Activated CD4-positive, alpha-beta memory T cell treated with anti-CD3 and anti-CD28 coated beads for 36 hours (primary cell): ENCODE results near the gene CDK2. TPM values are rescaled to one million over a fixed set of nuclear protein-coding genes. Genes with fewer than 3 reads are reported as not detected.
A peak's percentile ranks its signal among the peaks of the same experiment; 100 is the strongest.
"Not testable (repeated sequence)": the region's sequence is repeated elsewhere in the genome, so short reads cannot be mapped to it uniquely, and the experiment has no call there.

Experiments used
- CTCF ChIA-PET: fragments of 350-600 bp; sonication (Branson Sonifier 250); formaldehyde crosslinking; loops from one replicate; lab custom pipeline; 2021; ENCODE audit warnings: antibody characterized with exemption, inconsistent platforms; lab: Charles Lee
- POLR2A ChIA-PET: fragments of 350-600 bp; sonication (Branson Sonifier 250); formaldehyde crosslinking; loops from one replicate; lab custom pipeline; 2021; ENCODE audit warnings: antibody characterized with exemption; lab: Charles Lee
- DNase-seq: peaks from one replicate; pipeline ENCODE4 v3.0.0-alpha.2; 2020
- H3K27ac Mint-ChIP-seq: one replicate; pipeline ENCODE4 v1.8.0; 2021; ENCODE audit warnings: mixed read lengths
- H3K27me3 Mint-ChIP-seq: one replicate; pipeline ENCODE4 v1.8.0; 2021; ENCODE audit warnings: mixed read lengths
- H3K36me3 Mint-ChIP-seq: one replicate; pipeline ENCODE4 v1.8.0; 2021; ENCODE audit warnings: mixed read lengths
- H3K4me1 Mint-ChIP-seq: one replicate; pipeline ENCODE4 v1.8.0; 2021; ENCODE audit warnings: low read depth, mixed read lengths
- H3K4me3 Mint-ChIP-seq: one replicate; pipeline ENCODE4 v1.8.0; 2021; ENCODE audit warnings: mild to moderate bottlenecking, mixed read lengths
- H3K9me3 Mint-ChIP-seq: one replicate; pipeline ENCODE4 v1.8.0; 2021; ENCODE audit warnings: mixed read lengths
- intact Hi-C: fragments of 100-400 bp; cut with micrococcal nuclease; formaldehyde crosslinking; loops from one replicate; pipeline ENCODE4 v1.15.1; 2023
- total RNA-seq, 2 experiments: library from RNA; stranded (reverse); gene quantifications; one replicate each; pipeline ENCODE4 v1.2.3, GENCODE V29; 2021

Gene CDK2
- total RNA-seq, 2 experiments from 2014 or later, result 121 to 127 TPM

GRCh38 chr12:55981882-55982281, 15.3 kb downstream of the CDK2 start:
- H3K36me3 Mint-ChIP-seq, intact Hi-C loops, POLR2A ChIA-PET: not testable (repeated sequence)

GRCh38 chr12:55982319-55982936, 15.8 kb downstream of the CDK2 start:
- Mint-ChIP-seq H3K4me3 (no peak overlapping the region), H3K27ac (no peak overlapping the region), H3K4me1 (peaks cover 13% of the 10 kb centered on the region), H3K27me3 (no peaks in the 10 kb centered on the region), H3K36me3 (peaks cover 8% of the 10 kb centered on the region), H3K9me3 (no peaks in the 10 kb centered on the region)
- no peak for DNase-seq
- CTCF ChIA-PET, result interaction anchor here (0.6 to 4.6 kb wide), 6 partner anchors 12 to 244 kb away, joined by 3 to 36 read pairs (median 3); partner anchors contain the start of gene SUOX
- intact Hi-C loops, result no loop called here
- POLR2A ChIA-PET, result interaction anchor here (1.3 kb wide), 2 partner anchors 8 to 15 kb away, joined by 3 to 7 read pairs; partner anchors contain the start of gene RAB5B

More at GRCh38 chr12:55981882-55982281, 15.3 kb downstream of the CDK2 start:
- H3K9me3 Mint-ChIP-seq, H3K27me3 Mint-ChIP-seq, DNase-seq, H3K27ac Mint-ChIP-seq, H3K4me3 Mint-ChIP-seq: not testable (repeated sequence)
- CTCF ChIA-PET, result interaction anchor here (1.1 to 4.6 kb wide), 2 partner anchors 13 to 15 kb away, joined by 3 to 36 read pairs; partner anchors contain the start of gene SUOX
- H3K4me1 Mint-ChIP-seq, result peaks cover 18% of the 10 kb centered on the region

GRCh38 chr12:55983232-55983842, 16.7 kb downstream of the CDK2 start:
- Mint-ChIP-seq H3K4me3 (no peak overlapping the region), H3K27me3 (no peaks in the 10 kb centered on the region), H3K27ac (no peak overlapping the region), H3K4me1 (peaks cover 9% of the 10 kb centered on the region), H3K36me3 (peaks cover 8% of the 10 kb centered on the region), H3K9me3 (no peaks in the 10 kb centered on the region)
- intact Hi-C loops, result no loop called here
- ChIA-PET CTCF (interaction anchor here (0.6 to 4.6 kb wide), 5 partner anchors 11 to 245 kb away, joined by 3 to 36 read pairs (median 3); no protein-coding TSS in a partner anchor), POLR2A (interaction anchor here (0.6 to 1.3 kb wide), 3 partner anchors 9 to 16 kb away, joined by 3 to 7 read pairs (median 3); partner anchors contain the start of gene RAB5B)
- DNase-seq, result no peak

- Mint-ChIP-seq H3K4me3 (no peak overlapping the region), H3K27ac (no peak overlapping the region), H3K36me3 (peaks cover 12% of the 10 kb centered on the region), H3K9me3 (no peaks in the 10 kb centered on the region), H3K27me3 (no peaks in the 10 kb centered on the region), H3K4me1 (peaks cover 3% of the 10 kb centered on the region)
- intact Hi-C loops, result no loop called here
- CTCF ChIA-PET, result interaction anchor here (0.5 to 4.6 kb wide), 5 partner anchors 8 to 62 kb away, joined by 3 to 36 read pairs (median 3); no protein-coding TSS in a partner anchor
- POLR2A ChIA-PET, result no interaction called here
- no peak for DNase-seq
Measured at GRCh38 chr12:55984861-55985260, 18.2 kb downstream of the CDK2 start.

- no peak for DNase-seq
- H3K9me3 Mint-ChIP-seq, result no peaks in the 10 kb centered on the region
- CTCF ChIA-PET, result interaction anchor here (0.5 to 4.6 kb wide), 5 partner anchors 8 to 62 kb away, joined by 3 to 36 read pairs (median 3); no protein-coding TSS in a partner anchor
- H3K4me3 Mint-ChIP-seq, result no peak overlapping the region
- POLR2A ChIA-PET, result no interaction called here
- H3K27me3 Mint-ChIP-seq, result no peaks in the 10 kb centered on the region
- peaks cover 15% of the 10 kb centered on the region for H3K36me3 Mint-ChIP-seq
- intact Hi-C loops, result no loop called here
- no peak overlapping the region for H3K27ac Mint-ChIP-seq
- H3K4me1 Mint-ChIP-seq, result peaks cover 3% of the 10 kb centered on the region
Measured at GRCh38 chr12:55985341-55985740, 18.7 kb downstream of the CDK2 start.

GRCh38 chr12:55985976-55986375, 19.3 kb downstream of the CDK2 start:
- H3K4me1 Mint-ChIP-seq, H3K9me3 Mint-ChIP-seq, intact Hi-C loops, DNase-seq, H3K4me3 Mint-ChIP-seq, H3K27me3 Mint-ChIP-seq, H3K27ac Mint-ChIP-seq, POLR2A ChIA-PET: not testable (repeated sequence)
- H3K36me3 Mint-ChIP-seq, result peaks cover 21% of the 10 kb centered on the region
- CTCF ChIA-PET, result interaction anchor here (0.9 kb wide), 1 partner anchor 44 kb away, joined by 3 read pairs; no protein-coding TSS in a partner anchor

- Mint-ChIP-seq H3K36me3 (peaks cover 36% of the 10 kb centered on the region), H3K4me1 (peaks cover 2% of the 10 kb centered on the region), H3K27me3 (no peaks in the 10 kb centered on the region), H3K27ac (no peak overlapping the region), H3K4me3 (no peak overlapping the region), H3K9me3 (no peaks in the 10 kb centered on the region)
- no peak for DNase-seq
- POLR2A ChIA-PET, result interaction anchor here (0.6 kb wide), 1 partner anchor 23 kb away, joined by 3 read pairs; no protein-coding TSS in a partner anchor
- intact Hi-C loops, result no loop called here
- CTCF ChIA-PET, result interaction anchor here (2.3 kb wide), 1 partner anchor 39 kb away, joined by 13 read pairs; no protein-coding TSS in a partner anchor
Measured at GRCh38 chr12:55991110-55991509, 24.5 kb downstream of the CDK2 start.

GRCh38 chr12:55993230-55993853, 26.7 kb downstream of the CDK2 start:
- Mint-ChIP-seq H3K36me3 (peaks cover 32% of the 10 kb centered on the region), H3K27ac (no peak overlapping the region), H3K9me3 (no peaks in the 10 kb centered on the region), H3K4me1 (peaks cover 13% of the 10 kb centered on the region), H3K4me3 (no peak overlapping the region), H3K27me3 (peaks cover 5% of the 10 kb centered on the region)
- POLR2A ChIA-PET, result no interaction called here
- no peak for DNase-seq
- CTCF ChIA-PET, result interaction anchor here (1.4 to 6.0 kb wide), 4 partner anchors 10 to 255 kb away, joined by 4 to 102 read pairs (median 28); partner anchors contain the start of gene RAB5B
- intact Hi-C loops, result no loop called here

GRCh38 chr12:55995366-55995765, 28.7 kb downstream of the CDK2 start:
- intact Hi-C loops, result loop anchor here (5.0 kb wide), 1 partner anchor 107 kb away; the partner anchor contains the start of gene PA2G4
- Mint-ChIP-seq H3K36me3 (peaks cover 22% of the 10 kb centered on the region), H3K27ac (no peak overlapping the region), H3K4me1 (peaks cover 19% of the 10 kb centered on the region), H3K27me3 (peaks cover 5% of the 10 kb centered on the region), H3K4me3 (no peak overlapping the region), H3K9me3 (no peaks in the 10 kb centered on the region)
- CTCF ChIA-PET, result interaction anchor here (0.6 to 6.0 kb wide), 35 partner anchors 8 to 257 kb away, joined by 3 to 102 read pairs (median 5); partner anchors contain the start of genes IKZF4, PA2G4, RAB5B and SMARCC2
- no peak for DNase-seq
- POLR2A ChIA-PET, result interaction anchor here (0.9 to 1.3 kb wide), 2 partner anchors 12 to 27 kb away, joined by 3 to 4 read pairs; no protein-coding TSS in a partner anchor

- CTCF ChIA-PET, result interaction anchor here (0.6 to 6.0 kb wide), 40 partner anchors 9 to 468 kb away, joined by 3 to 102 read pairs (median 5); partner anchors contain the start of genes IKZF4, PA2G4, RAB5B and SMARCC2
Measured at GRCh38 chr12:55996201-55996714, 29.6 kb downstream of the CDK2 start.

More at GRCh38 chr12:55996201-55996714, 29.6 kb downstream of the CDK2 start:
- Mint-ChIP-seq H3K4me1 (peaks cover 19% of the 10 kb centered on the region), H3K27me3 (peaks cover 5% of the 10 kb centered on the region), H3K9me3 (no peaks in the 10 kb centered on the region), H3K36me3 (peaks cover 14% of the 10 kb centered on the region), H3K27ac (no peak overlapping the region), H3K4me3 (no peak overlapping the region)
- POLR2A ChIA-PET, result interaction anchor here (0.9 to 1.3 kb wide), 2 partner anchors 11 to 26 kb away, joined by 3 to 4 read pairs; no protein-coding TSS in a partner anchor
- intact Hi-C loops, result loop anchor here (1.0 to 5.0 kb wide), 3 partner anchors 33 to 106 kb away; partner anchors contain the start of genes PA2G4 and RPS26
- DNase-seq, result peak; percentile 72
